ENCODE data around the gene BHLHA15. TPM values are rescaled to one million over a fixed set of nuclear protein-coding genes. Genes with fewer than 3 reads are reported as not detected.

BHLHA15 gene
- polyA plus RNA-seq, 3 donors: not detected

DNA sequence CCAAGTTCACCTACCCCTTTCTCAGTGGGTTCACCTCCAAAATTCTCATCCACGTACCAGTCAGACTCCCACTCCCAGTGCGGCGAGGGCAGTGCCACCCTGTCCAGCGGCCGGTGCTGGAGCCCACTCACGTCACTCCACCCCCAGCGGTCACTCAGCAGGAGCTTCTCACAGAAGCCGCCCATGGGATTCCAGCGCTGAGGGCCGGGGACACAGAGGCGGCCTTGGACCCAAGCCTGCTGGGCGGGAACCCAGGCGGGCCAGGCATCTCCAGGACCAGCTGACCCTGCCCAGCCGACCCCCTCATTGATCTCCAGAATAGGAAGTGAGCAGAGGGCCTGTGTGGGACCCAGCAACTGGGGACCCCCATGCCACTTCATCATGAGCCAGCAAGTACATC is 33.6 kb downstream of the BHLHA15 start:
- TF ChIP-seq, protein P1, sequence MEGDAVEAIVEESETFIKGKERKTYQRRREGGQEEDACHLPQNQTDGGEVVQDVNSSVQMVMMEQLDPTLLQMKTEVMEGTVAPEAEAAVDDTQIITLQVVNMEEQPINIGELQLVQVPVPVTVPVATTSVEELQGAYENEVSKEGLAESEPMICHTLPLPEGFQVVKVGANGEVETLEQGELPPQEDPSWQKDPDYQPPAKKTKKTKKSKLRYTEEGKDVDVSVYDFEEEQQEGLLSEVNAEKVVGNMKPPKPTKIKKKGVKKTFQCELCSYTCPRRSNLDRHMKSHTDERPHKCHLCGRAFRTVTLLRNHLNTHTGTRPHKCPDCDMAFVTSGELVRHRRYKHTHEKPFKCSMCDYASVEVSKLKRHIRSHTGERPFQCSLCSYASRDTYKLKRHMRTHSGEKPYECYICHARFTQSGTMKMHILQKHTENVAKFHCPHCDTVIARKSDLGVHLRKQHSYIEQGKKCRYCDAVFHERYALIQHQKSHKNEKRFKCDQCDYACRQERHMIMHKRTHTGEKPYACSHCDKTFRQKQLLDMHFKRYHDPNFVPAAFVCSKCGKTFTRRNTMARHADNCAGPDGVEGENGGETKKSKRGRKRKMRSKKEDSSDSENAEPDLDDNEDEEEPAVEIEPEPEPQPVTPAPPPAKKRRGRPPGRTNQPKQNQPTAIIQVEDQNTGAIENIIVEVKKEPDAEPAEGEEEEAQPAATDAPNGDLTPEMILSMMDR (IDR thresholded peaks at IDR 0.05): no peak
- Histone ChIP-seq H3K27ac (ENCODE audit: low read depth in 1 of 2, low read length in 2 of 2) (no peak overlapping the region), H3K4me2 (replicated peaks; ENCODE audit: extremely low read depth, low read length, poor library complexity, severe bottlenecking) (no peak overlapping the region), H3K4me3 (replicated peaks in 1 of 3; ENCODE audit: low read depth in 2 of 3, low read length in 3 of 3) (no peak overlapping the region), H3K79me2 (ENCODE audit: insufficient read depth, low read length) (peaks cover 11% of the 10 kb centered on the region), H3K4me1 (ENCODE audit: control insufficient read depth in 1 of 2, insufficient read depth in 2 of 2, low read length in 2 of 2) (peaks cover 41 to 42% of the 10 kb centered on the region in 2 donors), H3K9me3 (replicated peaks in 1 of 2; ENCODE audit: control insufficient read depth in 1 of 2, insufficient read depth in 1 of 2, low read length in 2 of 2) (no peaks in the 10 kb centered on the region), H3K9ac (ENCODE audit: insufficient read depth, low read length, poor library complexity, severe bottlenecking) (no peak overlapping the region), H2AFZ (ENCODE audit: insufficient read depth, low read depth, low read length, poor library complexity, severe bottlenecking) (no peak overlapping the region), H4K20me1 (ENCODE audit: insufficient read depth, low read length) (peaks cover 39% of the 10 kb centered on the region), H3K36me3 (replicated peaks in 1 of 2; ENCODE audit: control insufficient read depth in 1 of 2, insufficient read depth in 2 of 2, low read length in 2 of 2) (peaks cover 35 to 38% of the 10 kb centered on the region in 2 donors), H3K27me3 (ENCODE audit: control insufficient read depth in 2 of 2, insufficient read depth in 2 of 2, low read length in 2 of 2) (no peaks in the 10 kb centered on the region)
- 99% methylated on average over 13 of the region's 14 CpGs for WGBS (ENCODE audit: insufficient coverage)
- no peak for DNase-seq
- Mint-ChIP-seq H3K27ac (no peak overlapping the region), H3K27me3 (ENCODE audit: low read depth in 3 of 3) (peaks cover 0 to 4% (median 2%) of the 10 kb centered on the region in 3 donors), H3K4me1 (peaks cover 42% of the 10 kb centered on the region), H3K4me3 (no peak overlapping the region), H3K36me3 (peaks cover 51 to 65% of the 10 kb centered on the region in 2 donors), H3K9me3 (peaks cover 0 to 4% (median 0%) of the 10 kb centered on the region in 7 donors)
- intact Hi-C loops (cut with micrococcal nuclease): no loop called here

DNA sequence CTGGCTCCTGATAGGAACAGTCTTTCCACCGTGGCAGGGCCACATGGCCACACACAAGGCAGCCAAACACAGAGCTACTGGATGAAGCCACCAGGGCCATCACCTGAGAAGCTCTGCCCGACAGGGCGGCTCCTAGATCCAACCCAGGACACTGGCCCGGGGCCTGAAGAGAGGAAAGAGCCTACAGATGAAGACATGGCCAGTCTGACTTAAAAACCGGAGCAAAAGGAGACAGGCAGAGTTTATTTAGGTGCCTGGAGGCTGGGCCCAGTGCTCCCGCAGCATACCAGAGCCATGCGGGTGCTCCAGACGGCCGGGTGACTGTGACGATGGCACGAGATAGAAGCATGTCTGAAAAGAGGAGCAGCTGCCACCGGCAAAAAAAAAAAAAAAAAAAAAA is 36.9 kb downstream of the BHLHA15 start:
- Histone ChIP-seq H3K36me3 (replicated peaks in 1 of 2; ENCODE audit: control insufficient read depth in 1 of 2, insufficient read depth in 2 of 2, low read length in 2 of 2) (peaks cover 14 to 15% of the 10 kb centered on the region in 2 donors), H3K4me2 (replicated peaks; ENCODE audit: extremely low read depth, low read length, poor library complexity, severe bottlenecking) (no peak overlapping the region), H2AFZ (ENCODE audit: insufficient read depth, low read depth, low read length, poor library complexity, severe bottlenecking) (no peak overlapping the region), H3K4me3 (replicated peaks in 1 of 3; ENCODE audit: low read depth in 2 of 3, low read length in 3 of 3) (no peak overlapping the region), H3K79me2 (ENCODE audit: insufficient read depth, low read length) (peaks cover 30% of the 10 kb centered on the region), H3K4me1 (ENCODE audit: control insufficient read depth in 1 of 2, insufficient read depth in 2 of 2, low read length in 2 of 2) (peaks cover 69 to 73% of the 10 kb centered on the region in 2 donors), H3K9me3 (replicated peaks in 1 of 2; ENCODE audit: control insufficient read depth in 1 of 2, insufficient read depth in 1 of 2, low read length in 2 of 2) (no peaks in the 10 kb centered on the region), H4K20me1 (ENCODE audit: insufficient read depth, low read length) (peaks cover 28% of the 10 kb centered on the region), H3K27ac (ENCODE audit: low read depth in 1 of 2, low read length in 2 of 2) (peak overlapping the region; percentile 17 to 65), H3K9ac (ENCODE audit: insufficient read depth, low read length, poor library complexity, severe bottlenecking) (no peak overlapping the region), H3K27me3 (ENCODE audit: control insufficient read depth in 2 of 2, insufficient read depth in 2 of 2, low read length in 2 of 2) (no peaks in the 10 kb centered on the region)
- TF ChIP-seq, protein P1 (IDR thresholded peaks at IDR 0.05): no peak
- H3K36me3 Mint-ChIP-seq: peaks cover 28 to 49% of the 10 kb centered on the region in 2 donors
- WGBS (ENCODE audit: insufficient coverage): 91% methylated on average over 11 of the region's 12 CpGs
- peaks cover 66% of the 10 kb centered on the region for H3K4me1 Mint-ChIP-seq
- DNase-seq: no peak
- peak overlapping the region in 1 of 2 donors; percentile 24 for H3K4me3 Mint-ChIP-seq
- H3K27me3 Mint-ChIP-seq (ENCODE audit: low read depth in 3 of 3): peaks cover 0 to 1% (median 0%) of the 10 kb centered on the region in 3 donors
- H3K27ac Mint-ChIP-seq: peak overlapping the region in 4 of 7 donors; percentile 78 to 96 (median 82)
- peaks cover 0 to 4% (median 0%) of the 10 kb centered on the region in 7 donors for H3K9me3 Mint-ChIP-seq
- intact Hi-C loops (cut with micrococcal nuclease): no loop called here
